Measurements from ENCODE around the gene PTPRN2.
A peak's percentile ranks its signal among the peaks of the same experiment; 100 is the strongest.

Gene PTPRN2

DNA sequence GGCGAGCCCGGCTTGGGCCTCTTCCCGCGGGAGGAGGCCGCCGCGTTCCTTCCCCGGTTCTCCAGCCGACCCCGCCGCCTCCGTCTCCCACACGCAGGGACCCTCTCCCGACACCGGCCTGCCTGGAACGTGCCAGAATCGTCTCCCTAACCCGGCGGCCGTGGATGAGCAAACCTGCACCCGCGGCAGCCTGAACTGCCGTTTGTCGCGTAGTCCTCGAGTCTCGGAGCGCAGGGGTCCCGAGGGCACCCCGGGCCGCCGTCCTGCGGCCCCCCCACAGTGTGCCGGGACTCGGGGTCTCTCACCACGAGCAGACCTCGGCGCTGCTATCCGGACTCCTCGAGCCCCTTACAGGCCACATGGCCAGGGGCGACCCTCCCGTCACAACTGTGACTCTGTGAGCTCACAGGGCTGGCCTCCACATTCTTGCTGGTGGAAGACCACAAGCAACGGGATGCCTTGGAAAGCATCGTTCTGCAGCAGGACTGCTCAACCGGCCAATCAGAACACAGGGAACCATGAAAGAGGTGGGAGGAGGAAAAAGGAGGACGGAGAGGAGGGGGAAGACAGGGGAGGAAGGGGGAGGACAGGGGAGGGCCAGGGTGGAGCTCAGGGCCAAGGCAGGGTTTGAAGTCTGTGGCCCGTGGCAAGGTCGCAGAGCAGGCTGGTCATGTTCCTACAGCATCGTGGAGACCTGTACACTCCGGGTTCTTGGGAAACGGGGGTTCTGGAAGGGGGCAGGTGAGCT, 973.9 kb downstream of the PTPRN2 start:
- H3K4me3 Mint-ChIP-seq: no peak overlapping the region
- peak overlapping the region; percentile 49 for H3K27ac Mint-ChIP-seq
- H3K27me3 Mint-ChIP-seq (ENCODE audit: low read depth, poor library complexity): peaks cover 6% of the 10 kb centered on the region
- DNase-seq: no peak
- TF ChIP-seq, protein P1, sequence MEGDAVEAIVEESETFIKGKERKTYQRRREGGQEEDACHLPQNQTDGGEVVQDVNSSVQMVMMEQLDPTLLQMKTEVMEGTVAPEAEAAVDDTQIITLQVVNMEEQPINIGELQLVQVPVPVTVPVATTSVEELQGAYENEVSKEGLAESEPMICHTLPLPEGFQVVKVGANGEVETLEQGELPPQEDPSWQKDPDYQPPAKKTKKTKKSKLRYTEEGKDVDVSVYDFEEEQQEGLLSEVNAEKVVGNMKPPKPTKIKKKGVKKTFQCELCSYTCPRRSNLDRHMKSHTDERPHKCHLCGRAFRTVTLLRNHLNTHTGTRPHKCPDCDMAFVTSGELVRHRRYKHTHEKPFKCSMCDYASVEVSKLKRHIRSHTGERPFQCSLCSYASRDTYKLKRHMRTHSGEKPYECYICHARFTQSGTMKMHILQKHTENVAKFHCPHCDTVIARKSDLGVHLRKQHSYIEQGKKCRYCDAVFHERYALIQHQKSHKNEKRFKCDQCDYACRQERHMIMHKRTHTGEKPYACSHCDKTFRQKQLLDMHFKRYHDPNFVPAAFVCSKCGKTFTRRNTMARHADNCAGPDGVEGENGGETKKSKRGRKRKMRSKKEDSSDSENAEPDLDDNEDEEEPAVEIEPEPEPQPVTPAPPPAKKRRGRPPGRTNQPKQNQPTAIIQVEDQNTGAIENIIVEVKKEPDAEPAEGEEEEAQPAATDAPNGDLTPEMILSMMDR (IDR thresholded peaks at IDR 0.05): no peak
- peaks cover 10% of the 10 kb centered on the region for H3K9me3 Mint-ChIP-seq
- peaks cover 40% of the 10 kb centered on the region for H3K4me1 Mint-ChIP-seq
- H3K36me3 Mint-ChIP-seq (ENCODE audit: low read depth): peaks cover 10% of the 10 kb centered on the region

DNA sequence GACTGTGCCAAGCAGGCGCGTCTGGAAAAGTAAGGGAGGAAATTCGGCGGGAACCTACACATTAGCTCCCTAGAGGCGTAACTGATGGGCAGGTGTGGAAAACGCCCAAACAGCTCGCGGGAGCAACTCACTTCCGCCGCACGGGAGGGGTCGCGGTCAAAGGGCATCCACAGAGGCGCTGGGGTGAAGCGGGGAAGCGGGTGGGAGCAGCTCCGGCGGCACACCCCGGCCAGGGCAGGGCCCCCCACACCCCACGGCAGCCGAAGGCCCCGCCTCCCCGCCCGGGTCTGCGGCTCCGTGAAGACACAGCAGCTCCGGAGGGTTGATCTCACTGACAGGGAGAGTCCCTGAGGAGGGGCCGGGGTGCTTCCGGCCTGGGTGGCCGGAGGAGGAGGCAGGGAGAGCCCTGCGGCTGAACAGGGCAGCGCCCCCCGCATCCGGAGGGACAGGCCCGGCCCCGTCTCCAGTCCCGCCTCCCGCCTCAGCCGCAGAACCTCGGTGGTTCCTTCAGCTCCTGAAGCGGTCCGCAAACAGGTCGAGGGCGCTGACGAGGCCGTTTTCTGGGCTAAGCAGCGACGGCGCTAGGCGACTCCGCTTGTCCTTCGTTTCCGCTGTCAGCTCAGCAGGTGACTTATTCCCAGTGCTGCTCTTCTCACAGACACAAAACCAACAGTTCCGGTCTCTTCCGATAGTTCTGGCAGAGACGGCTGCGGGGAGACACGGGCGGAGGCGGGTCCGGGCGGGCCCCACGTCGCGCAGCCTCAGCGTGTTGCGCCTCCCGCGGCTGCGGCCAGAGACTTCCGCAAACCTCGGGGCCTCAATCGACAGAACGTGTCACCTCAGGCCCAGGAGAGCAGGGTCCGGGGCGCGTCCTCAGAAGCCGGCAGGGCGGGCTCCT, 974.7 kb downstream of the PTPRN2 start:
- DNase-seq: no peak
- H3K4me1 Mint-ChIP-seq: peaks cover 45% of the 10 kb centered on the region
- peak overlapping the region; percentile 42 for H3K4me3 Mint-ChIP-seq
- TF ChIP-seq, protein P1 (IDR thresholded peaks at IDR 0.05): no peak
- peaks cover 10% of the 10 kb centered on the region for H3K36me3 Mint-ChIP-seq (ENCODE audit: low read depth)
- H3K27ac Mint-ChIP-seq: no peak overlapping the region
- H3K27me3 Mint-ChIP-seq (ENCODE audit: low read depth, poor library complexity): peaks cover 5% of the 10 kb centered on the region
- H3K9me3 Mint-ChIP-seq: peaks cover 10% of the 10 kb centered on the region

DNA sequence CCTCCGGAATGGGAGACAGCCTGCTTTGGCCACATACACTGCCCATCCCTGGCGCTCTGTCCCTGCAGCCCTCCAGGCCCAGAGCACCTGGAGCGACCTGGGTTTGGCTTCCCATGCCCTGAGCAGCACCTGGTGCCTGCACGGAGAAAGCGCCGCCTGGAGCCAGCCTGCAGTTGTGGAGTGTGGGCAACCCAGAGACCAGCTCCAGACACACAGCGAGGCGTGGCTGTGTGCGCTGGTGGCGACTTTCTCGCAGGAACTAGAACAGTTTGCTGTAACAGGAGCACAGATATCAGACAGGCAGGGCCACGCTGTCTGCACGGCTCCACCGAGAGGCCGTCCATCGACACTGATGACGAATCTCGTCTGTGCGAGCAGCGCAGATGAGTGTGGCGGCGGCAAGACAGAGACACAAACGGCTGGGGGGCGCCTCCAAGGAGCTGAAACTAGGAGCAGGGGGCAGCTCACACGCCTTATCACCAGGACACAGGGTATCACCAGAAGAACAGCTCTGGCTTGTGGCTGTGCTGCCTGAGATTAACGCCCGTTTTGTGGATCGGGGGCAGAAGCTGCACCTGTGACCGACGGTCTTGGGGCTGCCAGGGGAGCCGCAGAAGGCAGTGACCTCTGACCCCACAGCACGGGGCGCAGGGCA, 975.5 kb downstream of the PTPRN2 start:
- no peak for DNase-seq
- peaks cover 45% of the 10 kb centered on the region for H3K4me1 Mint-ChIP-seq
- H3K27me3 Mint-ChIP-seq (ENCODE audit: low read depth, poor library complexity): peaks cover 2% of the 10 kb centered on the region
- H3K36me3 Mint-ChIP-seq (ENCODE audit: low read depth): peaks cover 5% of the 10 kb centered on the region
- H3K27ac Mint-ChIP-seq: no peak overlapping the region
- peak overlapping the region; percentile 42 for H3K4me3 Mint-ChIP-seq
- H3K9me3 Mint-ChIP-seq: peaks cover 10% of the 10 kb centered on the region
- TF ChIP-seq, protein P1 (IDR thresholded peaks at IDR 0.05): no peak

DNA sequence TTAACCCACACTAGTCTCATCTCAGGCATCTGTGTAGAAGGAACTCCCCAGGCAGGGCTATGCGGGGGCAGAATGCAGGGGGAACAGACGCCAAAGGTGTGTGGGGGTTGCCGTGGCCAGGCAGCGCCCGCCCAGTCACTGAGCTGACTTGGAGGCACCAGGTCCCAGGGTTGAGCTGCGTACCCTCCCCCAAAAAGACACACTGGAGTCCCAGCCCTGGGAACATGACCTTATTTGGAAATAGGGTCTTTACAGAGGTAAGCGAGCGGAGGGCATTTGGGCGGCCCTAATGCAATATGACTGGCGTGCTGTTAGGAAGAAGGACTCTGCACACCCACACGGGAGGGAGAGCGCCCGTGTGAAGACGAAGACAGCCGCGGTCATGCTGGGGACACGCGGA, 976.3 kb downstream of the PTPRN2 start:
- H3K27me3 Mint-ChIP-seq (ENCODE audit: low read depth, poor library complexity): peaks cover 2% of the 10 kb centered on the region
- TF ChIP-seq, protein P1 (IDR thresholded peaks at IDR 0.05): no peak
- peaks cover 10% of the 10 kb centered on the region for H3K9me3 Mint-ChIP-seq
- H3K4me1 Mint-ChIP-seq: peaks cover 51% of the 10 kb centered on the region
- no peak for DNase-seq
- H3K4me3 Mint-ChIP-seq: no peak overlapping the region
- H3K27ac Mint-ChIP-seq: no peak overlapping the region
- H3K36me3 Mint-ChIP-seq (ENCODE audit: low read depth): peaks cover 5% of the 10 kb centered on the region

DNA sequence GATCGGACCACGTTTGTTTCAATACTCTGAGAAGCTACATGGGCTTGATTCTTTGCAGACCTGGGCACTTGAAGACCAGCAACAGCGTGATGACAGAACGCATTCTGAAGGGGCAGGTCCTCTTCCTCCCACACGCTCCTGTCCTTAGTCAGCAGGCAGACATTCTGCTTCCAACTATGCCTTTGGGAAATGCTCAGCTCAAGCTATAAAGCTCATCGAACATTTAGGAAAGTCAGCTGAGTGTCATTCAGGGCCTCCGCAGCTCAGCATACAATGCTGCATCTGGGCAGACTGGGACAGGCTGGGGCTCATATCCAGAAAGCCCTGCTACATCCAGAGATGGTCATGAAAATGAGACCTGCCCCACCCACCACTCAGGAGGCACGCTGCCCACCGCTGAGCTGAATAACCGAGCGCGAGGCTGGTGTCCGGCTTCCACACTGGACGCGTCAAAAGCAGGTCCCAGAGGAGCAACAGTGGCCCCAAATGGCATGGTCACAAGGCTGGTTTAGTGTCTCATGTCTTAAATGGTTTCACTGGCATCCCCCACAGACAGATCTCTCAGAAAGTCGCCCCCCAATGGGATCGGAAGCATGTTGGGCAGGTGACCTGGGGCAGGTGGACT, 976.8 kb downstream of the PTPRN2 start:
- Mint-ChIP-seq H3K9me3 (peaks cover 10% of the 10 kb centered on the region), H3K27me3 (ENCODE audit: low read depth, poor library complexity) (peaks cover 2% of the 10 kb centered on the region), H3K4me3 (no peak overlapping the region), H3K36me3 (ENCODE audit: low read depth) (peaks cover 5% of the 10 kb centered on the region), H3K27ac (no peak overlapping the region), H3K4me1 (peaks cover 49% of the 10 kb centered on the region)
- no peak for DNase-seq
- TF ChIP-seq, protein P1 (IDR thresholded peaks at IDR 0.05): no peak

Data from nephron progenitor cell (in vitro differentiated cells).